ENCODE measurements around the gene MRPL9.

The MRPL9 gene

DNA sequence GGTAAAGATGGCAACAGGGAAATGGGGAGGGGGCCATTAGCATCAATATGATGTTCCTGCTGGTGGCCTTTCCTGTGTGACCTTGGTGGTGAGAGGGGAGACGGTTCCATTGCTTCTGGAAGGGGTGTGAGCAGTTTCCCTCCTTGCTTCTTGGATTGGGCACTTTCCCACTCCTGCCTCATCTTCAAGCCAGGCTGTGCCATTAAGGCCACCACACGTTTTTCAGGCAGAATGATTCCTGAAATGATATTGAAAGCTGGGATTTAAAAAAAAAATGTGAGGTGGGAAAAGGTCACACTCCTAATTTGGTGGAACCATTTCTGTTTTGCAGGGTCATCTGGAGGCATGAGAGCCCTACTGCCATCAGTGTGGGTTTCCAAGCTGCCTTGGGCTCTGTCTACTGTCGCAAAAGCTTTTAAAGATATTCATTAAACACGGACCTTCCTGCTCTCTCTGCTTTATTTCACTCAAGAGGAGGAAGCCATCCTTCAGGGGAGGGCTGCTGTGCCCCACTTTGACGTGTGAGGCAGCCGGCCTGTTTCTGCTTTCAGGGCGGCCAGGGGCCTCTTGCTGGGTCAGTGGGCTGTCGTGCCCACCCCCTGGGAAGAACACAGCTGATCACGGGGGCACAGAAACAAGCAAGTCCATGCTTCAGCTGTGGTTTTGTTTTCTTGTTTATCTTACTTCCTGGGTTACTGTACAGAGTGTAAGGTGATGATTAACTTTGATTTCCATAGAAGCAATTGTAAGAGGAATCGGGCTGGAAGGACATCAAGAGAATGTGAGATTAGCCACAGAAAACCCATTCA is 33.9 kb downstream of the MRPL9 start:
- DNase-seq: no peak

DNA sequence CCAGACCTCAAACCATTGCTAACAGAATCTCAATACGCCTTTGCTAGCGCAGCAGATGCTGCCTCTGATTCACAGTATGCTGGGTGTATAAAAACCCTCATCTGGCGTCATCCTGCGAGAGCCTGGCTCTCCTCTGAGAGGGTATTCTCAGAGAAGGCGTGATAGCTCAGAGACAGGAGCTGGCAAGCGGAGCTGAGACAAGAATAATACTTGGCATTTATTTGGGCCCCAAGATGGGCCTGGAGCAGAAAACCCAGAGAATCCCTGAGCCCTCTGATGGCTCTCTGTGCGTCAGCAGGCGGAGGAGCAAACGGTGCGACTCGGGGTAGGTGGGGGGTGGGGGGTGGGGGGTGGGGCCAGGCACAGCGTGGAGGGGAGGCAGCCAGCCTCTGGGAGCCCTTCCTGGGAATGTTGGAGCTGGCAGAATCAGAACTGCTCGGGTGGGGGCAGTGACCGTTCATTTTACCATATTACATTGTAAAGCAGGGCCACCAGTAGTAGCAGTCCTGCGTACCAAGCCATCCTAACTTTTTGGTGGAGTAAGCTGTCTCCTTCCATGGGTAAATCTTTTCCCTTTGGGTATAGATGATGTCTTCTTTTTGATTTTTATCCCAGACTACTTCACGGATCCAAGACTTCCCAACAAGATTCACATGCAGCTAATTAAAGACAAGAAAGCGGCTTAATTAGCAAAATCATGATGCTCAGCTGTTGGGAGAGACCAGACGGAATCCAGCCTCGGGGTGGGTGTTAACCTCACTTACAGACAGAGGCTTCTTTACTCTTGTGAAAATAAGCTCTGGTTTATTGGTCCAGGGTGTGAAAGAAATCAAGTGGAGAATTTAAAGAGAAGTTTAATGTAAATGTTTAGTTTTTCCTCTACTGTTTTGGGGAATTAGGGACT is 34.9 kb downstream of the MRPL9 start:
- no peak for DNase-seq

DNA sequence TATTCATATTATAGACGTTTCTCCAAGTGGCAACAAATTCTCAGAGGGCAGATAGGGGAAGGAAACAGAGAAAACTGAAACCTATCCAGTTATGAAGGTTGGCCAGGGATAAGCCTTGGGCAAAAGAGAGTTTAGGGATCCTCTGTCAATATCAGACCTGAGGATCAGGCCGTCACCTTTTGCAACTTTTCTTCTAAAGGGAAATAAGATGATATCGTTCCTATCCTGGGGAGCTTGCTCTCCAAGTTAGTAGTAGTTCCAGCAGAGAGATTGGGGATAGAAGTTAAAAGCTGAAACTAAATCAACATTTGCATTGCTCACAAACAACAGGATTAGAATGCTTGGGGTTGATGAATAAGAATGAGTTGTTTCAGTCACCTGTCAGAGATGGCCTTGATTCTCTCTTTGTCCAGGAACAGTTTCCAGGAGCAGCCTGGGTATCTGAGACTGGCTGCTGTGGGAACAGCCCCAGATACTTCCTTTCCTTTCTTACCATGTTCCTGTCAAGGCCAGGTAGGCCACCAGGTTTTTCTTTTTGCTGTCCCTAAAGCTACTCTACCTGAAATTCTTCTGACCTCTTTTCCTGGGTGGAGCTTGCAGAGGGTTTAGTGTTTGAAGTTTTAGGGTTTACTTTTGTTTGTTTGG is 39.4 kb downstream of the MRPL9 start:
- DNase-seq: no peak

DNA sequence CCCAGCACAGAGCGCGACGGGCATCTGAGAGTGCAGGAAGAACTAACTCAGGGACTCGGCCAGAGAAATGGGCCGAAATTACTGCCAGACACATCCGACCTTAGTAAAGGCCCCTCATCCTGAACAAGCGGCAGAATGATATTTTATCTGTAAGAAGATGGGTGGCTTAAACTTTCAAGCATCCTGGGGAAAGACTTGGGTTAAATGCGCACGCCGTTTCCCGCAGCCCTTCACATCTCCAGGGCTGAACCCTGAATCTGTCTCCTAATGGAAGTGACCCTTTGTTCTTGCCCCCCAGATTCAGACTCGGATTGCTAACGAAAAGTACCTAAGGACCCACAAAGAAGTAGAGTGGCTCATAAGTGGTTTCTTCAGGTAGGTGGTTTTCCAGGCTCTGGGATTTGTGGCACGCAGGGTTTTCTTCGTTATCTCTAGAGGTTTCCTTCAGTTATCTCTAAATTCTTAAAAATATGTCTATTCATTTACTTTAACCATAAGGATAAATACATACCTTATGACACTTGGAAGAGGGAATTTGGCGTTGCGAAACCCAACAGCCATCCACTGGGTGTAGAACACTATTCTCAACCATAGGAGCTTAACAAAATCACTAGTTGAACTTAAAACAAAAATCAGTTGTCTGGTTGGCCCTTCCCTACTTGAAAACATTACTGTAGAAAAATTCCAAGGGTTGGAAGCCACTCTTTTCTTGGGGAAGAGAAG is 41.3 kb downstream of the MRPL9 start:
- DNase-seq: no peak

DNA sequence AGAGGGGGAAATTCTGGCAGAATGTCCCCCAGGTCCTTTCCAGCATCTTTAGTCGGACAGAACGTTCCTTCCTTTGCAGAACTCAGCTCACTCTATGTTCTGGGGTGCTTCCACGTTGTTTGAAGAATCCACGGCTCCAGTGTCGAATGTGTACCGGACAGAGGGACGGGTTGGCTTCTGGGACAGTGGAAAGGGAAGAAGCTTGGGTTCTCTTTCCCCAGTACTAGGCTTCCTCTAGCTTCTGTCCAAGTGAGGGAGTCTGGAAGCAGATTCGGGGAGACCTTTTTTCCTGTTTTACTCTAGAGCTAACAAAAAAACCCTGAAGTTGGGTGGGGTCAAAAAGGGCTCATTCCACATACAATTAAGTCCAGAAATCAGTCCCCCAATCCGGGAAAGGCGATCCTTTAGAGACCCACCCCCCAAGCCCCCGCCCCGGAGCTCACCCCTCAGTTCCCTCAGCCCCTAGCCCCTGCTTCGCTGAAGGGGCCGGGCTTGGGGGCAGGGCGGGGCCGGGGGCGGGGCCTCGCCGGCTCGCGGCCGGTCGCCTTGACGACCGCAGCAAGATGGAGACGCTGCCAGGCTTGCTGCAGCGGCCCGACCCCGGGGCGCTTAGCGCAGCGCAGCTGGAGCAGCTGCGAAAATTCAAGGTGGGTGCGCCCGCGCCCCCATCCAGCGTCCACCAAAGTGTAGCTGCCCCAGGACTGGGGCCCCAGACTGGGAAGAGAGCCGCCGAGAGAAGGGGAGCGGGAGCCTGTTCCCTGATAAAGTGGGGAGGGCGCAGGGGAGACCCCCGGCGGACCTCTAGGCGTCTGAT is 42.1 kb downstream of the MRPL9 start, which contains the start of gene RIIAD1:
RIIAD1 (plus strand) TSS at position 549 of the 814 bp plus-strand sequence; CDS start at position 564, 15 bp downstream.
- no peak for DNase-seq

GRCh38 chr1:151720554-151720953 is 42.7 kb downstream of the MRPL9 start:
- DNase-seq: no peak

GRCh38 chr1:151720125-151720524 is 43.2 kb downstream of the MRPL9 start:
- DNase-seq: no peak

DNA sequence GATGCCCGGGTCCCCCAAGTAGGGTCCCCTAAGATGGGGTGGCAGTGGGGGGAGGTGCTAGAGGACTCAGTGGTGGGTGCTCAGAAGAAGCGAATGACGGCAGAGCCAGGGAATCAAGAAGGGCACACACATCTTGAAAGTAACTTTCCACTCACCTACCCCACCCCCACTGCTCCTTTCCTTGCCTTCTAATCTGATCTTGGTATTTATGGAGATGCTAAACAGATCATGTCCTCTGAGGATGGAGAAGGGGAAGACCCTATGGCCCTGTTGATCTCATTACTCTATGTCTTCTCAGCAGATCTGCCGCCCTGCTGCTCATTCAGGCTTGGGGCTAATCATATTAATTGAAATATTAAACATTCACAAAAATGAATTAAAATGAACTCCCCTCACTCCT is 44.6 kb downstream of the MRPL9 start:
- DNase-seq: no peak

GRCh38 chr1:151718011-151718431 is 45.3 kb downstream of the MRPL9 start:
- DNase-seq: no peak

- DNase-seq: no peak
These were observed 46.3 kb downstream of the MRPL9 start, which contains the start of gene CELF3 for GRCh38 chr1:151716771-151717631. TSS of gene CELF3 (minus strand) at chr1:151716803. CDS start at chr1:151716020, 783 bp downstream.

DNA sequence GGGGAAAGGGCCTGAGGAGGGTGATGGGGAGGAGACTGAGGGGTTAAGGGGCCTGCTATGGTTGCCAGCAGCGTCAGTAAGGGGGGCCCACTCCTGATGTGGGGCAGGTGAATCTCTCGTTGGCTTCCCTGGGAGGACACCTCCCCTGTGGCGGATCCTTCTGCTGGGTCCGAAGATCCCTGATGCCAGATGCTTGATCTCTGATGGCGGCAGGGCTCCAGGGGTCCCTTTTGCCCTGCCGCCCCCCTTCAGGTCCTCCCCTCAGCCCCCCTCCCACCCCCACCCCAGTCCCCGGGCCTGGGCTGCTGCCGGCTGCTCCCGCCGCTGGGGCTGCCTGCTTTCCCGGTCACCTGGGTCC is 46.9 kb downstream of the MRPL9 start:
- no peak for DNase-seq

DNA sequence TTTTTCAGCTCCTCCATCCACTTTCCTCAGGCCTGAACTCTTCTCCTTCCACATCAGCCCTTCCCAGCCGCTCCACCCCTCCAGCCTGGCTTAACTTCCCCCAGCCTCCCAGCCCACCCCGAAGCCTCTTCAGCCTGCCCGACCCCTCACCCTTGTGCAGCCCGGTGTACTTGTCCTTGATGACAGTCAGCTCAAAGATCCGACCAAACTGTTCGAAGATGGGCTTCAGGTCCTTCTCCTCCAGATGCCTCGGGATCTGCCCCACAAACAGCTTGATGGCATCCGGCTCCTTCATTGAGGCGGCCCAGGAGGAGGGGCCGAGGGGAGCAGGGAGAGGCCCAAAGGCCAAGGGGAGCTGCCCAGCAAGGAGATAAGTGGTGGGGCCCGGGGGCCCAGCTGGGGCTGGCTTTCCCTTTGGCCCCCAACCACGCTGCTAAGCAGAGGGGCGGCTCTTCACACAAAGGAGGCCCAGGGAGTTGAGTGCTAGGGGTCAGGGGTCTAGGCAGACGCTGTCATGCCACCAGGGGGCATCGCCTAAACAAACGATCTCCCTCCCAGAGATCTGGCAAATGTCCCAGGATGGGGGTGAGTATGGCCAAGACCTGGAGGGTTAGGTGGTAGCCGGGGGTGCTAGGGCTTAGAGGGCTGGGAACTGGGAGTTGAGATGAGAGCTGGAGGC is 47.4 kb downstream of the MRPL9 start:
- no peak for DNase-seq

- no peak for DNase-seq
These were observed 48.2 kb downstream of the MRPL9 start for GRCh38 chr1:151714820-151715725.

DNA sequence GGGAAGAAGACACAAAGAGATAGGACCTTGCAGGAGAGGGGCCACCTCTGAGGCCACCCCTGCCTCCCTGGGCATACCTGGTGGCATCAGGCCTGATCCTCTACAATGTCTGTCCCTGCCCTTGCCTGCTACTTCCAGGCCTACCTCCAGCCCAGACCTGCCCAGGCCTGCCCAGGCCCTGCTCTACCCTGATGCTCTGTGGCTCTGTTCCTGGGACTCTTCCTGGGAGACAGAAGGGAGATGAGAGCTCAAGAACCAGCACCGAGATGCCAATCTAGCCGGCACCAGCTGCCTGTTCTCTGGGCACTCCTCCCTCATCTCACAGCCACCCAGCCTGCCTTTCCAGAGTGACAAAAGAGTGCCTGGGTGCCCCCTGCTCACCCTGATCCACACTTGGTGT is 49.4 kb downstream of the MRPL9 start:
- no peak for DNase-seq

DNA sequence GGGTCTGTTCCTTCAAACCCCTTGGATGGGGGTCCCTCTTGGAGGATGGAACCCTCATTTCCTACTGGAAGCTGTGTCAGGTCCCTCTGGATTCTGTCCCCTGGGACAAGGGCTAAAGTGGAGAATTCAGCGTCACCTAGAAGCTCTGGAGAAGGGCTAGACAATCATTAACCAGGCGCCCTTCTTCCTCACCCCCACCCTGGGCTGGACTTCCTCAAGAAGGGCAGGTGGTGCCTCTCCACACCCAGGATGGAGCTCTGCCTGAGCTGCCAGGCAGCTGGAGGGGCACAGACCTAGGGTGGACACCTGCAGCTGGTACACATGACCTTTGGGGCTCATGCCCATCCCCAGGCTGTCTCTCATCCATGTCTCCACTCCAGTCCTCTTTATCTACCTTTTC is 50.3 kb downstream of the MRPL9 start:
- no peak for DNase-seq

GRCh38 chr1:151711951-151712350 is 51.3 kb downstream of the MRPL9 start:
- no peak for DNase-seq

DNA sequence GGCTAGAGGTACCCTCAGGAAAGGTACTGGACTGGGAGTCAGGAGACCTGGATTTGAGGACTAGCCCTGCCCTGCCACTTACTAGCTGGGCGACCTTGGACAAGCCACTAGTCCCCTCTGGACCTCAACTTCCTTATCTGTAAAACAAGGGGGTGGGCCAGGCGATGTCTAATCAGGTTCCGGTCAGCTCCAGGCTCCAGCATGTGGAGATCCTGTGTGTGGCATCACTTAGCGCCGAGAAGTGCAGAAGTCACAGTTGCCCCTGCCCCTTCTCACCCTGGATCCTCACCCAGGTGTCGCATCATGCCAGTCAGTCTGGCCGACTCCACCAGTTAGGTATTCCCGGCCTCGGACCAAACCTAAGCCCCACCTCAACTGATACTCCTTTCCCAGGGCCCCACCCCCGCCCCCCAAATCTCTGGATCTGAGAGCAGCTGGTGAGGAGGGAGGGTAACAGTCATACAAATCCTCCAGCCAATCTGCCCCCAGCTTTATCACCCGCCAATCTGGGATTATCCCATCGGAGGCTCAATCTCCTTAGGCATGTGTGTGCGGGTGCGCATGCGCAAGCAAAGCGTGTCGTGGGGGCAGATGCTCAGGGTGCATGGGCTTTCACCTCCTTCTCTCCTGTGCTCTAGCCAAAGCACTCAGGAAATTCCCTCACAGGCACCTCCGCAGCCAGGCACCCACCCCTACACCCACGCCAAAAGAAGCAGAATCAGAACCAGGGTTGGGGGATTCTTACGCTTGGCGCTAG is 52.1 kb downstream of the MRPL9 start:
- no peak for DNase-seq

- no peak for DNase-seq
These were observed 53.0 kb downstream of the MRPL9 start for GRCh38 chr1:151710187-151710840.

All from NK-92 treated with Interleukin-12 subunit alpha and Interleukin-12 subunit beta, amount 100 ng/mL, for 24 hours (cell line).